ENCODE measurements around the gene CELSR1.
A peak's percentile ranks its signal among the peaks of the same experiment; 100 is the strongest.

The CELSR1 gene

GRCh38 chr22:46346680-46347405, 190.6 kb downstream of the CELSR1 start:
- DNase-seq, result no peak

GRCh38 chr22:46340676-46341075, 196.7 kb downstream of the CELSR1 start:
- no peak for DNase-seq

GRCh38 chr22:46339956-46340355, 197.5 kb downstream of the CELSR1 start:
- no peak for DNase-seq

DNA sequence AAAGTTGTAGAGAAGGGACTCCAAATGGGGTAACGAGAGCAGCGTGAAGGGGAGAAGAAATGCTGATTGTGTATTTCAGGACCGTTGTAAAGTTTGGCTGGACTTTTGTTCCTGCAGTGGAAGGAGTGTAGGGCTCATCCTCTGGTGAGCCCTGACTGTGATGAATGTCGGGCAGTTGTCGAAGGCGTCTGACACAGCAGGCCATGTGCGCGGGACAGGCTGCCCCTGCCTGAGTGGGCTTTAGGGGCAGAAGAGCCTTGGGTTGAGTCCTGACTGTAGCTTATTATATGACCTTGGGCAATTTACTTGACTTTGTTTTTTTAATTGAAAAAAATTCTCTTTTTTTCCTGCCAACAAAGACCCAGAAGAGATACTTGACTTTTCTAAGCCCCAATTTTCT, 198.8 kb downstream of the CELSR1 start:
- no peak for DNase-seq

DNA sequence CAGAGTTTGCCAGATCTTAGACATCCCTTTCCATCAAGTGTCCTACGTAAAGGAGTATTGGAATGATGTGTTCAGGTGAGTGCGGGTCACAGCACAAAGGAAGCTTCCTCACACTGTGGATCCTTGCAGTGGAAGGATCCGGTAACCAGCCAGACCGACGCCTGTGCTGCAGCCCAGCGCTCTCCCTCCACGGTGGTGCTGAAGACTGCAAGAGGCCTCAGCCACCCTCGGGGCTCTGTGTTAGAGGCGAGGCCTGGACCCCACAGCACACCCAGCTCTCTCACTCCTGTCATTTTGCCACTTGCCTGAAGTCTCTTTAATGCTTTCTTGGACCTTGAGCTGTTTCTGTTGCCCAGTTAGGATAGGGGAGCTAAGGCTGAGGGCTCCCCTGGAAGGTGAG, 199.6 kb downstream of the CELSR1 start:
- no peak for DNase-seq

- DNase-seq, result no peak
Observed at GRCh38 chr22:46336119-46337078, 201.0 kb downstream of the CELSR1 start.

DNA sequence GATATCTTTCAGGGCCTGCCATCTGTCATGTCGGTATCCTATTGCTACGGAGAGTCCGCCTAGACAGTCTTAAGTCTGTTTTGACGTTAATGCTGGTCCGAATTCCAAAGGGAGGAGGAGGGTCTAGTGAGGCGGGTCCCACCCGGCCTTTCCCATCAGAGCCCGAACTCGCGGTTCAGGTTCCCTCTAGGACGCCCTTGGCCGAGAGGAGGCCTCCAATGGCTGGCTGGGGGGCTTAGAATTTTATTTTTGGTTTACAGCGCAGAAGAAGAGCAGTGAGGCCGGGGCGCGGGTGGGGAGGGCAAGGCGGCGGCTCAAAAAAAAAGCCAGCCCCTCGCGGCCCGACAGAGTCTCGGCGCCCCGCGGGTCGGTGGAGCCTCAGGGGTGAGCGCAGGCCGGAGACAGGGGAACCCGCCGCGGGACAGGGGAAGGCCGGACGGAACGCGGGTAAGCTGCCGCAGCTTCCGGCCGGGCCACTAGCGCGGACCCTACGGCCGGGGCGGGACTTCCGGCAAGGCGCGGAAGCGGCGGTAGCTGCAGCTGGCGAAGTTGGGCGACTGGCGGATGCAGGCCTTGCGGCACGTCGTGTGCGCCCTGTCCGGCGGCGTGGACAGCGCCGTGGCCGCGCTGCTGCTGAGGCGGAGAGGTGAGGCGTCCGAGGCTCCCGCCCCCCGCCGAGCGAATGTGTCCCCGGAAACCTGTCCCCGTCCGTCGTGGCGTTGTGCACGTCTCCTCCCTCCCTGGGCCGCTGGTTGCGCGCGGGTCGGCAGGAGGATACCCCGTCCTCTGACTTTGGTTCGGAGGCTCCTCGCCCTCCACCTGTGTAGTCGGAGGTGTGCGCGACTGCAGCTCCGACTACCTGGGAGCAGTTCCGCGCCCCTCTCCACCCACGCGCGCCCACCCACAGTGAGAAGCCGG, 202.0 kb downstream of the CELSR1 start, which contains the start of gene TRMU:
Gene TRMU (plus strand): TSS at position 514 of the 918 bp plus-strand sequence. CDS start 51 bp downstream, at position 565.
- DNase-seq, result peak; percentile 59

GRCh38 chr22:46331496-46331895, 205.9 kb downstream of the CELSR1 start:
- no peak for DNase-seq

DNA sequence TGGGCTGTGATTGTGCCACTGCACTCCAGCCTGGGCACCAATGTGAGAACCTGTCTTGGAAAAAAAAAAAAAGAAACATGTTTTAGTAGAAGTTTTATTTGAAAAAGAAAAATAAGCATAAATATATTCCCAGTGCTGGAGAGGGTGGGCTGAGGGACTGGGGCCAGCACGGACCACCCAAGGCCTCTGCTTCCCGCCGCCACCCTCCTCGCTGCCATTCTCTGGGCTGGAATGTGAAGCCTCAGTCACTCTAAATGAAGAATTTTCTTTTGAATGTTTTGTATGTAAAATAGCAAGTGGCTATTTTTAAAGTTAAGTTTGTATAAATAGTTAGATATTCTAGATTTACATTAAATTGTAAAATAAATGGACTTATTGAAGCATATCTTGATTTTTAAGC, 207.0 kb downstream of the CELSR1 start:
- DNase-seq, result no peak

- no peak for DNase-seq
Observed at GRCh38 chr22:46329616-46330015, 207.8 kb downstream of the CELSR1 start.

- no peak for DNase-seq
Observed at GRCh38 chr22:46328797-46329196, 208.6 kb downstream of the CELSR1 start.

GRCh38 chr22:46327691-46328465, 209.5 kb downstream of the CELSR1 start:
- DNase-seq, result no peak

- DNase-seq, result no peak
Observed at GRCh38 chr22:46326066-46326680, 211.2 kb downstream of the CELSR1 start.

- DNase-seq, result no peak
Observed at GRCh38 chr22:46323162-46323561, 214.3 kb downstream of the CELSR1 start.

GRCh38 chr22:46322711-46323110, 214.7 kb downstream of the CELSR1 start:
- DNase-seq, result no peak

GRCh38 chr22:46320716-46321386, 216.6 kb downstream of the CELSR1 start:
- DNase-seq, result no peak

GRCh38 chr22:46320166-46320710, 217.2 kb downstream of the CELSR1 start:
- DNase-seq, result no peak

GRCh38 chr22:46319319-46319718, 218.1 kb downstream of the CELSR1 start:
- DNase-seq, result no peak

- DNase-seq, result no peak
Observed at GRCh38 chr22:46318576-46318975, 218.8 kb downstream of the CELSR1 start.

- no peak for DNase-seq
Observed at GRCh38 chr22:46317646-46318045, 219.8 kb downstream of the CELSR1 start.

DNA sequence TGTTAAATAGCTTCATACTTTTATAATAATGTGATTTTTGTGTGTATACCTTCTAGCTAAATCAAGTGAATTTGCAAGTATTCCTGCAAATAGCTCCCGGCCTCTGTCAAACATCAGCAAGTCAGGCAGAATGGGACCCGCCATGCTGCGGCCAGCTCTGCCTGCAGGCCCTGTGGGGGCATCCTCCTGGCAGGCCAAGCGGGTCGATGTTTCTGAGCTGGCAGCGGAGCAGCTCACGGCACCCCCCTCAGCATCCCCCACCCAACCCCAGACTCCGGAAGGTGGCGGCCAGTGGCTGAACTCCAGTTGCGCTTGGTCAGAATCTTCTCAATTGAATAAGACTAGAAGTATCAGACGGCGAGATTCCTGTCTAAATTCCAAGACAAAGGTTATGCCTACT, 221.4 kb downstream of the CELSR1 start:
- DNase-seq, result no peak
